Stimulated activated CD8-positive, alpha-beta memory T cell treated with anti-CD3 and anti-CD28 coated beads, Interleukin-4, amount 100 ng/mL, for 1 hour (primary cell): ENCODE results near the gene PAPSS1.

Source experiments
- DNase-seq, 2 donors: peaks; one replicate each; pipeline ENCODE4 v3.0.0-alpha.2; 2020; ENCODE audit warnings: low read depth in 2 of 2, low spot score in 1 of 2

Gene PAPSS1

DNA sequence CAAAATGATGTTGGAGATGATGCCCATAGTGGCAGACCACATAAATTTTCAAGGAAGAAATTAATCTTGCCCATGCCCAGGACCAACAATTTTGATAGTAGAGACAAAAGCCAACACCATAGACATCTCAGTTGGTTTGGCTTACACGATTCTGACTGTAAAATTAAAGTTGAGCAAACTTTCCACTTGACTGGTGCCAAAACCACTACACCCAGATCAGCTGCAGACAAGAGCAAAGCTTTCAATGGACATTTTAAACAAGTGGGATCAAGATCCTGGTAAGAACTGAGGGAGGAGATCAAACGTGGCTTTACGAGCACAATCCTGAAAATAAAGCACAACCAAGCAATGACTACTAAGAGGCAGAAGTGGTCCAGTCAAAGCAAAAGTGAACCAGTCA is 90.7 kb downstream of the PAPSS1 start:
- no peak for DNase-seq

DNA sequence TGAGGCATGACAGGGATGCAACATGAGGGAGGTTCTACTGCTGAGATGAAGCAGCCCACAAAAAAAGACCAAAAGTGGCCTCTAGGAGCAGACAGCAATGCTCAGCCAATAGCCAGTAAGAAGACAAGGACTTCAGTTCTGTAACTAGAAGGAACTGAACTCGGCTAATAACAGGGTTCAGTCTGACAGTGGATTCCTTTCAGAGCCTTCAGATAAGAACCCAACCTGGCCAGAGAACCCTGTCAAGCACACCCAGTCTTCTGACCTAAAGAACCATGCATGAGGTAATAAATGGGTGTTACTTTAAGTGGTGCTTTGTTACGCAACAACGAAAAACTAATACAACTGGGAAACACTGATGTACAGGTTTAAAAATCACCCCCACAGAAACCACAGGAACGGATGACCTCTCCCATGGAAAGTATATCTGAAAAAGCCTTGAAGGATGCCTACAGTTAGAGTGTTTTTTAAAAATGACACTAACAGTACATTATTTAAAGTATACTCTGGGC is 94.6 kb downstream of the PAPSS1 start:
- no peak for DNase-seq

DNA sequence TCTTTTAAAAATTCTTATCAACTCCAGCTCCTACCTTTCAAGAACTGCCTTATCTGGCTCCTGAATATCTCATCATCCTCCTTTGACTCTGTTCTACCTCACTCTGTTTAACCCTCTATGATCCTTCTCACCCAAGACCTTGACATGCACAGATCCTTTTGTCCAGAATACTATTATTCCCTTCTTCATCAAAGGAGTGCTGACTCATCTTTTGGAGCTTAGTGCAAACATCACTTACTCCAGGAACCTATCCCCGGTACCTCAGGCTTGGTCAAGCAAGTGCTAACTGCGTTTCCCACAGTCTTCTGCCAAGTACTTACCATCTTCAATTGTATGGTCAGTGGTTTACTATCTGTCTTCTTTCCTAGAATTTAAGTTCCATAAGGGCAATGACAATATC is 96.0 kb downstream of the PAPSS1 start:
- no peak for DNase-seq

DNA sequence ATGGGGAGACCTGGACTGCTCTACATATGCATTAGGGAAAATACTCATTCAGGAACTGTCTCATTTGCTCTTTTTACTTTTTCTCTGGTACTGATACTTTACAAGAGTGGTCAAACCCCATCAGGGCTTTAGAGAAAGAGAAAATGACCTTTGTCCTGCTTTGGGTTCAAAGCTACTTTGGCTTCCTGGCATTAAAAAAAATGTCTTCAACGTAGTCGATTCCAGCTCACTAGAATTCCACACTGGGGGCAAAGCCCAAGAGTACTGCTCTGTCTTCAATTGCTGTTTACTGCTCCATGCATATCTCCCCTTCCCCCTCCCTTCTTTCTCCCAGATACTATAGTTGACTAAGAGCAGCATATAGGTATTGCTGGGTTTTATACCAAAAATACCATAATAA is 98.0 kb downstream of the PAPSS1 start:
- no peak for DNase-seq

DNA sequence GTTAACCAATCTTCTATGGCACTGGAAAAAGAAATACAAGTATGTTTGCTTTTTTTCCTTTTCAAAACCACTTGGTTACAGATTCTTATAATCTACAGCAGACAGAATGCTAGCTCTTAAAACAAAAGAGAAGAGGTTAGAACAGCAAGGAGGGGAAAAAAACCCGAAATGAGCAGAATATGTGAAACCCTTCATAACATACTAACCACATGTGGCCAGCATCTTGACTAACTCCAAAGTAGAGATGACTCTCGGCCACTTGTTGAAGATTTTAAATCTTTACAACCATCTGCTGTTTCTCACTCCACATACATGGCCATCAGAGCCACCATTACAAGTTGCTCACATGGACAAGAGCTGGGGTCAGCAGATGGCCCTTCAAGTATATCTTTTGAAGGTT is 100.3 kb downstream of the PAPSS1 start:
- no peak for DNase-seq

DNA sequence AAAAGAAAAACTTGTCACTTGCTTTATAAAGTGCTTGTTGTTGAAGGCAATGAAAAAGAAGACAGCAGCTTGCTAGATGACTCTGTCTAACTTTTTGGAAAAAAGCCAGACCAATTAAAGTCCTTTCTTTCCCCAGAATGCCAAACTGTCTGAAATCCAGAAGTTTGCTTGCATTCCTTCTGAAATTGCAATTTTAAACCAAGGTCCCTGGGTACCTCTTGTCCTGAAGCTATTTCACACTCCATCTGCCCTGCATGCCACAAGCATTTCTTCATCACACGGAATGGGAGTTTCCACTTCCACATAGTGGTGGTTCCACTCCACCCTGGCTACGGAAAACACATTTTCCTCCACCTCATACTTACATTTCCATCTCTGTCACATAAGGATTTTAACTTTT is 101.0 kb downstream of the PAPSS1 start:
- no peak for DNase-seq

DNA sequence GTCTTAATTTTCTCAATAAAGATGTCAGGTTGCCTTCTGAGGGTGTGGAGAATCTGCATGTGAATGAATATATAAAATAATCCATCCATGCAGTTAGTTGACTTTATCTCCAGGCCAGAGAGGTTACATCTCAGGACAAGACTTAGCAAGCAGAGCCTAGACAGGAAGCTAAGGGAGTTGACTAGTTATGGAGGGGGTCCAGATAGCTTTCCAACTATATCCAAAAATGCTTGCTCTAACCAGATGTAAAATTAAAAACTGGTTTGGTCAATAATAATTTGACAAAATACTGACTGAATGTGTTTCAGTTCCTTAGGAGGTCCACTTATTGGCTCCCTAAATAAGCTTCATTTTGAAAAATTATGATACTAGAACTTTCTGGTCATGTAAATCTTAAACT is 101.4 kb downstream of the PAPSS1 start:
- no peak for DNase-seq

DNA sequence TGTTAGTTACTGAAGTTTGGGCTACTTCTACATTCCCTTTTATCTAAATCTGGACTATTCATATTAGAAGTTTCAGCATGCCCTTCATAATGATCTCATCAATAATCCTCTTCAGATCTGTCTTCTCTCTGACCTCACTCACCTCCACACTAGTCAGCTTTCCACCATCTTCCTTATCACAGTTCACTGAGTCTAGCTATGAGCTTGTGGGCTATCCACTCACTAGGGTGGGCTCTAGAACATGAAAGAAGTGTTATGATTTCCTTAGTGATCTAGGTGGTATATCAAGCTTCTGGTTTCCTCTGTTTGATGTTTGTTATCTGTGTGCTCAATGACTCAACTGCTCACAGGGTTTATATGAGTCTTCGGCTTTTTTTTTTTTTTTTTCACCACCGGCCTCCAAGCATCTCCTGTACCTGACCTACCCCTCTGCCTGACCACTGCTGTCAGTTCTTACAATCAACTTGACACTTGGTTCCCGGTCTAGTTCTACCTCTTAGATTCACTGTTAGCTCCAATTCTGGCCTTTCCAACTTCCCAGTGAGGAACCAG is 103.1 kb downstream of the PAPSS1 start:
- no peak for DNase-seq

DNA sequence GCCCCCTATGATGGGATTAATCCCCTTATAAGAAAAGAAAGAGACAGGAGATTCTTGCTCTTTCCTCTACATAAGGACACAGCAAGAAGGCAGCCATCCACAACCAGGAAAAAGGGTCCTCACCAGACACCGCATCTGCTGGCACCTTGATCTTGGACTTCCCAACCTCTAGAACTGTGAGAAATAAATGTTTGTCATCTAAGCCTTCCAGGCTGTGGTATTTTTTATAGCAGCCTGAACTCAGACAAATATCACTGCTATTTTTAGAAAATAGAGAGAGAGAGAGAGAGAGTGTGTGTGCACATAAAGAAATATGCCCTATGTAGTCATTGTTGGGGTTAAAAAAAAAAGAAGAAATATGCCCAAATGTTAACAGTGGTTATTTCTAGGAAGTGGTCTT is 104.2 kb downstream of the PAPSS1 start:
- no peak for DNase-seq

DNA sequence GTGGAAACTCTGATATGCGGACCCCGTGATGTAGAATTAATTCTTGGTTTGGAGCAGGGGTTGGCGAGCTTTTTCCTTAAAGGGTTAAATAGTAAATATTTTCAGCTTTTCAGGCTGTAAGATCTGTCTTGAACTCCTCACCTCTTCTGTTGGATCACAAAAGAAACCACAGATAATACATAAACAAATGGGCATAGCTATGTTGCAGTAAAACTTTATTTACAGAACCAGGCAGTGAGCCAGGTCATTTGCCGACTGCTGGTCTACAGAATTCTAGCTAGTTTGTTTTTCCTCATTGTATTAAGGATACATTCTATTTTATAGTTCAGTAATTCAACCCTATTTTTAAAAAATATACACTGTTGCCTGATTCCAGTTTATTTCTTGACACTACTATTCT is 116.6 kb downstream of the PAPSS1 start:
- no peak for DNase-seq

DNA sequence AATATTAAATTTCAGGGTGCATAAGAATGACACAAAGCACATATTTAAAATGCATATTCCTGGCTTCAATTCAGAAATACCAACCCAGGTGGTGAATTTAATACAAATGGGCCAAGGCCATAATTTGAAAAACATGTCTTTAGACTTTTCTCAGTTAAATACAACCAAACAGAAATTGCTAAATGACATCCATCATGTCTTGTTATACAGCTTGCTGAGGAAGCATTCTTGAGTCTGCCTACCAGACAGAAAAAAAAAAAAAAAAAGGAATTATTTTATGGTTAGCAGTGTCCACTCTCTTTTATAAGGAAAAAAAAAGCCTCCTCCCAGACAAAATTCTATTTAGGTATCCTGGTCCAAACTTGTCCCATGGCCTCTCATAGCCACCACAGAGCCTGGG is 119.1 kb downstream of the PAPSS1 start:
- no peak for DNase-seq

DNA sequence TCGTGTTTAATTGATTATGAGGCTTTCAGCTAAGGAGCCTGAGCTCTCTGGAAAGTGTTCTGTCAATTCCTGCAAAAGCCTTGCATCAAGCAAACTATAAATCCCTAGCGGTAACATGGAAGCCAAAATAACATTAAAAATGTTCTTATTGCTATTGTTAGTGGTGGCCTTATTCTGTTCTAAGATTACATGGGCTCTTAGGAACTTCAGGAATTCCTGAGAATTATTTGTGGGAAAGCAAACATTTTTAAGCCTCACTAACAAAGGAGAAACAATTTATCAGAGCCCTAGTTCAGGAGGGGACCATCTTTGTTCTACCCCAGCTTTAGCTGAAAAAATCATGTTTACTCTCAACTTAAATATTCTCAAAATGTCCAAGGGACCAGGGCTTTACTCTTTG is 119.6 kb downstream of the PAPSS1 start:
- no peak for DNase-seq

DNA sequence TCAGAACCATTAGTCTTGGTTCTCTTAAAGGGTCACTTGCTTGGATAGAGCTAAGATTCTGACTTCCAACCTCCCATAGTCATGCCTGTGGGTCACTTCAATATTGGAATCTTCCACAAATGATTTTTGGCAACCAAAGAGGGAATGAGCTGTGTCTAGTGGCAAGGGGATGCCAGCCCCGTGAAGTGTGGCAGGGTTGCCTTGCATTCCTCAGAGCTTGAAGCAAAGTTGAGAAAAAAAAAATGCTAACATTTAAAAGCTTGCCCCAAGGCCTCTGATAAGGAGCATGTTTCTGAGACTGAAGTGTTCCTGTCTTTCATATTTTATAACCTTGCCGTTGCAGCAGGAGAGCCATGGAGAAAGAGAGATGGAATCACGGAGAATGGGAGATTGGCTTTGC is 120.2 kb downstream of the PAPSS1 start:
- no peak for DNase-seq

DNA sequence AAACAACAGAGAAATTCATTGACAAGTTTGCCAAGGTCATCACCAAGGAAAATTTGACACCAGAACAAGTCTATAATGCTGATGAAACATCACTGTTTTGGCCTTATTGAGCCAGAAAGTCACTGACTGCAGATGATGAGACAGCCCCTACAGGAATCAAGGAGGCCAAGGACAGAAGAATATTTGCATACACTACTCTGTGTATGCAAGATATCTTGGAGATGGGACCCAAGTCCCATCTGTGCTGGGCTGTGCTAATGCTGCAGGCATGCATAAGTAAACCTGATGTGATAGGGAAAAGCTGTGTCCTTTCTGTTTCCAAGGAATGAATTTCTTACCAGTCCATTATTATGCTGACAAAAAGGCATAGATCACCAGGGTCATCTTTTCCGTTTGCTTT is 126.8 kb downstream of the PAPSS1 start:
- DNase-seq = no peak

DNA sequence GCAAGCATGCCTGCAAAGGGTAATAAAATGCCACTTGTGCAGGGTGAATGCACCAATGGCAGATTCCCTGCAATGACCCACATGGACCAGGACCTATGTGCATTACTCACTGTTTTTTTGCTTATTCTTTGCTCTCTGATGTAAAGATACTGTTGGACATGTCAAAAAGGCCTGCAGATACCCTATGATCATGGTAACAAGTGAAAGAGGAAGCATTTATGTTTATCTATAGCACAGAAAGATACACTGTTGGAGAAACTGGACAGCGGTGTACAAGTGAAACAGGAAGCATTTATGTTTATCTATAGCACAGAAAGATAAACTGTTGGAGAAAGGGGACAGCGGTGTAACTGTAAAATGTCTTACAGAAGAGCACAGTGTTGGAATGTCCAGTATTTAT is 127.5 kb downstream of the PAPSS1 start:
- no peak for DNase-seq

DNA sequence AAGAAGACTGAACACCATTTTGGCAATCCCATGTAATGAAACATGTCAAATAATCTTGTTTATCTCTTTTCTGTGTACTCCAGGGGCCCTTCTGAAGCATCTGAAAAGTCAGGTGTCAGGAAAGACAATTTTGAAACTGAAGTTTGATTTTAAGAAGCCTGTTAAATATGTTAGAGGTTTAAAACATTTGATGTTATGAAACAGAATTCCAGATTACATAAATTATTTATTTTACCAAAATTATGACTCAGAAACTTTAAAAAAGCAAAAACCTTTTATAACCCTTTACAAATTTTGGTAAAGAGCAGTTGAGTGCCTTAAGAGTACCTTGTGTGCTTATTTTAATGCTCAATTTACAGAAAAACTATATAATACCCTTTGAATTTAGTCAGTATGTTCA is 130.8 kb downstream of the PAPSS1 start:
- no peak for DNase-seq

DNA sequence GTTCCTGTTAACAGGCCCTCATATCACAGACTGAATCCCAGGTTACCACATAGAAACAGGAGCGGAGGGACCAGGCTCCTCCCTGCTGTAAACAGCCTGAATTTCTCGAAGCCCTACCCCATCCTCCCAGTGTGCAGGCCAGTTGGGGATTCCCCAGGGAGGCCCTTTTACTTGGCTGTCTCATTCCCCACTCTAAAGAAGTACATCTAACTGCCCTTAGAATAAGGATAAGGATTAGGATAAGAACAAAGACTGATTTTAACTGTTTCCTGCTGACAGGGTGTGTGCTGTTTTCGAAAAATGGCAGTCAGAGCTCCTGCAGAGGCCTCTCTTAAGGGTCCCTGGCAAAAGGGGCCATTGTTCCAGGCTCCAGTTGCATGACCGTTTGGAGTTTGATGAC is 133.7 kb downstream of the PAPSS1 start:
- no peak for DNase-seq

DNA sequence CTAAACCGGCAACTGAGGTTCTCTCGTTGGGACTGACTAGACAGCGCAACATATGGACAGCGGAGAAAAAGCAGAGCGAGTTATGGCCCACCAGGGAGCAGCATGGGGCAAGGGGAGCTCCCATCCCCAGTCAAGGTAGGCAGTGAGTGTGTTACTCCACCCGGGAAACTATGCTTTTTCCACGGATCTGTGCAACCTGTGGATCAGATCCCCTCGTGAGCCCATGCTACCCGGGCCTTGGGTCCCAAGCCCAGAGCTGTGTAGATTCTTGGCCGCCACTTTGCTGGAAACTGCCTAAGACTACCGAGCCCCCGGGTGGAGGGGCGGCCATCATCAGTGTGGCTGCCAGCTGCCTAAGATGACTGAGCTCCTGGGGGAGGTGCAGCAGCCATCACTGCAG is 140.9 kb downstream of the PAPSS1 start:
- DNase-seq = no peak

DNA sequence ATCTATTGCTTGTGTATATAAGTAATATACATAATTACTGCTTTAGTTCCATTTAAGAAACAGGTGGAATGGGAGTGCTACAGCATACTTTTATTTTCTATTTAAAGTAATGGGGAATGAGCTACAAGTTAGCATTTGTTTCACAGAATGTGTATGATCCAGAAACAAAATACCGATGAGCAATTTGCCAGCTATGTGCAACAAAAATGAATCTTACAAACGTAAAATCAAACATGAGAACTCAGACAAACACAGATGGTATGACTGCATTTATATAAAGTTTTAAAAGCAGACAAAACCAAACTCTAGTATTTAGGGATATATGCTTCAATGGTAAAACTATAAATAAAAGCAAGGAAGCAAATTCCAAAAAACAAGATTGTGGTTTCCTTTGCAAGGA is 141.7 kb downstream of the PAPSS1 start:
- no peak for DNase-seq

DNA sequence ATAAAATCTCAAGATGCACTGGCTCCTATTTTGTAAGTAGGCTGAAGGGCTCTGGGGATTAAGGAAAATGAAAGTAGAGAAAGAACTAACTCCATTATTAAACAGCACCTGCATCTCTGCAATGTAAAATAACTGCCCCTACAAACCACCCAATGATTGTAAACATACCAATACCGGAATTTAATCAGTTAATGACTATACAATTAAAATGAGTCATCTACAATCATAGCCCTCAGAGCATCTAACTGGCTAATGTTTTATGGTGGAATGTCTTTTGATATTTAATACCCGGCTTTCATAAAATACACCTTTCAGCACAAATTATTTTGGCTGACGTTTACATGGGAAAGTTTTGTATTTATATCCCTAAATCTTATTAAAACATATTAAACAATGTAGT is 142.3 kb downstream of the PAPSS1 start:
- no peak for DNase-seq

DNA sequence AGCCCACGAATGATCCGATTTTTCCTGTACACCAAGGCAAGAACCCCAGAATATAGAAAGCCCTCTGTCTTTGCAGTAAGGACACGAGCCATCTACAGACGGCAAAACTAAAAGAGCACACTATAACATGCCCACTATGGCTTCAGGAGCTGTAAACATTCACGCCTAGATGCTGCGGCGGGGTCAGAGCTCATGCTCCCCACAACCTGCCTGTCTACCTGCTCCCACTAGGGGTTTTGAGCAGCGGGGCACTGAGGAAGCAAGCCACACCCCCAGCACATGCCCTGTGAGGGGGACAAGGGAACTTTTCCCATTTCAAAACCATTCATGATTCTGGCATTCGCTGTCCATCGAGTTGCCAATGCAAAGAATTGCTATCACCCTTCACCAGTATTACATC is 144.8 kb downstream of the PAPSS1 start:
- no peak for DNase-seq

DNA sequence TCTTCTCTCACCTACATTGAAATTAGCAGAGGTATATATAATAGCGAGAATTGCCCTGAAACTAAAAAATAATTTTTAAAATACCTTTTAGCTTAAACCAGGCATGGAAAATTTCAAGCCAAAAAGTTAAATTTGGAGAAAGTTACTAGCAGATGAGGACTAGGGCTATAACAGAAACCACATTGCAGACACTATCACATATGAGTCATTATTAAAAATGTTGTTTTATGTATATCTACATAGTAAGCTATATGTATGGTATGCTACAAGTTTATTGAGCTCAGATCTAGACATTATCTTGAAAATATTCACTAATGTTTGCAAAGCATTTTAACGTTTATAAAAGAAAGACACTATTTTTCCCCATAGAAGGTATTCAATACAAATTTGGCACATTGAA is 147.8 kb downstream of the PAPSS1 start:
- DNase-seq = no peak

DNA sequence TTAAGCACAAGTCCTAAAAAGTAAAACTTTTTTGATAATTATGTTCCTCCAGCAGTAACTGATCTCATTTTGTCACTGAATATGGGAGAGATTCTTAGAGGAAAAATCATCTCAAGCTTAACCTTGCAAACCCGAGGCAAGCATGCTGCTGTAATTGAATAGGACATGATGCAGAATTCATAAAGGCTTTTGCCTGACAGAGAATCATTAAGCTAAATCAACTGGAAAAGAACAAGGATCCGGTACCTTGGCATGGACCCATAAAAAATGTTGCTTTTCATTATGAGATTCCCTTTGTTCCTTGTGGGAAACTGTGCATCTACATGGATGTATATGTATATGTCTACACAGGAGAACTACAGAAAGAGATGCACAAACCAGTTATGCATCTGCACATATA is 149.1 kb downstream of the PAPSS1 start:
- DNase-seq = no peak

DNA sequence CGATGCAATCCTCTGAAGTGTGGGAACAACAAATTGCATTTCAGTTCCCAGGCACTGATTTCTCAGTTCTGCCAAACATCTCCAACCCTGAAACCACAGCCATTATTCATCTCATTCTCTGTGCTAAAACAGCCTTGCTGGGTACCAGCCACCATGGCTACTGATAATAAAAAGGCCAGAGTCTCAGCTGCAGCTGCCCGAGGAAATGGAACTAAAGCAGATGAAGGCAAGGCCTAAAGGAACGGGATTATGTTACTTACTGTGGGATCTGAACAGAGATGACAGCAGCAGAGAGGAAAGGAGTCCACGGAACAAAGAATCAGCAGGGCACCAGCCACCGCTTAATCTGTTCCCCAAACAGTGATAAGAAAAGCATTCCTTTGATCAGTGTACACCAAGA is 155.7 kb downstream of the PAPSS1 start:
- no peak for DNase-seq
